Skeletal muscle satellite cell (primary cell): Measurements from ENCODE around the gene PNPLA8.

Source experiments
- H3K27me3 ChIP-seq: 2 replicates; pipeline ENCODE4 v1.7.0; 2013; ENCODE audit warnings: low read length; ENCODE audit not compliant: control insufficient read depth, insufficient read depth
- H3K36me3 ChIP-seq: 2 replicates; pipeline ENCODE4 v1.7.0; 2013; ENCODE audit warnings: mild to moderate bottlenecking, control low read depth, low read length; ENCODE audit not compliant: insufficient read depth
- H3K4me1 ChIP-seq: 2 replicates; pipeline ENCODE4 v1.7.0; 2013; ENCODE audit warnings: low read length; ENCODE audit not compliant: control insufficient read depth, insufficient read depth
- H3K4me2 ChIP-seq: 2 replicates; pipeline ENCODE4 v1.7.0; 2013; ENCODE audit warnings: mild to moderate bottlenecking, low read length
- H3K4me3 ChIP-seq: 2 replicates; pipeline ENCODE4 v1.7.0; 2013; ENCODE audit warnings: low read length
- H3K9ac ChIP-seq: 2 replicates; pipeline ENCODE4 v1.7.0; 2013; ENCODE audit warnings: mild to moderate bottlenecking, low read depth, low read length, moderate library complexity
- H3K9me3 ChIP-seq: replicated peaks from 2 replicates; pipeline ENCODE4 v1.7.0; 2013; ENCODE audit warnings: mild to moderate bottlenecking, control low read depth, low read length

The PNPLA8 gene

DNA sequence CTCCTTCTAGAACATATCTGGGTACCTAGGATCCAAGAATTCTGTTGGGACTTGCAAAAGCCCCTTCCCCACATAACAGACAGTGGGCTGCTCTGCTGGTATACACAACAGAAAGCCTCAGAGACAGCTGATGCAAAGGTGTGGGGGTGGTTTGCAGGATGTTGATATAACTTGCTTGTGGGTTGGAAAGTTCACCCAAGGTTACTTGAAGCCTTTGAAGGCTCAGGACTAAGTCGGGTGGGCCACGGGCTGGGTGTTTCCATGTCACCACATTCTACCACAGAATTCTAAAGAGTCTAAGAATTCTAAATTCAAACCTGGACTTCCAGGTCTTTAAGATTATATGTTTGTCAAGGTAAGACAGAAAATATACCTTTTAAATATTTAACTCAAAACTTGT is 62.3 kb downstream of the PNPLA8 start:
- H3K36me3 ChIP-seq: no peaks in the 10 kb centered on the region
- no peak overlapping the region for H3K4me2 ChIP-seq
- no peak overlapping the region for H3K9ac ChIP-seq
- H3K4me1 ChIP-seq: peaks cover 5% of the 10 kb centered on the region
- no peaks in the 10 kb centered on the region for H3K9me3 ChIP-seq
- no peak overlapping the region for H3K4me3 ChIP-seq
- no peaks in the 10 kb centered on the region for H3K27me3 ChIP-seq

DNA sequence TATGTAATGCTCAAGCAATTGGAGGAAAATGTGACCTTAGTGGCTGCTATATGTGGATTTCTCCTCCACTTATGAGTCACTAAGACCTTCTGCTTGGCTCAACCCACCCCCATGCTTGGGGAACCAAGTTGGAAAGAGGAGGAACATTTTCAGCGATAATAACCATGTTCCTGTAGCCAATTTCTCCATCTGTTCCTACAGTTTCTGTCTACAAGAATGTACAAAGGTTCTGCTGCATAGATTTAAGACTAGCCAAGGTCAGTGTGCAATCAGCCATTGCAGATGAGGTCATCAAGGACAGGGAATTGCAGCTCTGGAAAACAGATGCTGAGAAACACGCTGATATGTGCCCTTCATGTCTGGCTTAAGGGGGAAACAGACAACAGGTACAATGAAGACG is 64.1 kb downstream of the PNPLA8 start:
- Histone ChIP-seq H3K9ac (no peak overlapping the region), H3K4me3 (no peak overlapping the region), H3K4me1 (peaks cover 5% of the 10 kb centered on the region), H3K4me2 (no peak overlapping the region), H3K27me3 (peaks cover 8% of the 10 kb centered on the region), H3K36me3 (no peaks in the 10 kb centered on the region), H3K9me3 (no peaks in the 10 kb centered on the region)

DNA sequence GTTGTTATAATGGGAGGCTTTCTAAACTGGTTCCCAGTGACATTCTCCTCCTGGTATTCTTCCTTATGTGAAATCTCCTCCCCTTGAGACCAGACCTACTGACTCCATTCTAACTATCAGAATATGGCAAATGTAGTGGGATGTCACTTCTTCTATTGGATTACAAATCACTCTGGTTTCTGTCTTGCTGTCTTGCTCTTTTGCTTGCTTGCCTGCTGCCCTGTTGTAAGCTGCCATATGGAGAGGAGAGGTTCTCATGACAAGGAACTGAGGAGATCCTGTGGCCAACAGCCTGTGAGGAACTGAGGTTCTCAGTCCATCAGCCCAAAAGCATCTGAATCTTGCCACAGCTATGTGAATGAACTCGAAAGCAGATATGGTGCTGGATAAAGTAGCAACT is 65.0 kb downstream of the PNPLA8 start:
- no peak overlapping the region for H3K4me2 ChIP-seq
- peaks cover 5% of the 10 kb centered on the region for H3K4me1 ChIP-seq
- H3K27me3 ChIP-seq: peaks cover 8% of the 10 kb centered on the region
- no peaks in the 10 kb centered on the region for H3K36me3 ChIP-seq
- no peaks in the 10 kb centered on the region for H3K9me3 ChIP-seq
- H3K4me3 ChIP-seq: no peak overlapping the region
- no peak overlapping the region for H3K9ac ChIP-seq

DNA sequence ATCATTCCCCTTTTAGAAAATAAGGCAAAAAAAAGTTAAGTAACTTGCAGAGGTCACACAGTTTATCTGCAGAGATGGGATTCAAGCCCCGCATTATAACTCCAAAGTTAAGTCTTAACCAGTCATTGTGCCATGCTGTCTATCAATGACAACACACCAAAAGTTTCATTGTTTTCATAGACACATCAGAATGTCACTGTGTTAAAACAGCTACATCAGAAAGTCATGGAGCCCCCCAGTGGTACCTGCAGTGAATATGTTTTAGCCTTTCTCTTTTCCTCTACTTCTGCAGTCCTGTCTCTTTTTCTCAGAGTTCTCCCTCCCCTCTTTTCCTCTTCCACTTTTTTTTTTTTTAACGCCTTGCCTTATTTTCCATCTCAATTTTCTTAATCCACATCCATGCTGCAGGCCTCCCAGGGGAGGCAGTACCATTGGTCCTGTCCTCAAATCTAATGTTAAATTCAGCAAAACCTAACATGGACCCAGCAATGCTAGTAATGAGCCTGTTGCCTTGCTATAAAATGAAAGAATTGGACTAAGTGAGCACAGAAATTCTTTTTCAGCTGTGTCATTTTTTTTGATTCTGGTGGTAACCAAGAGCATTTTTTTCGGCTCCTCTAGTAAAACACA is 65.9 kb downstream of the PNPLA8 start:
- H3K27me3 ChIP-seq: peaks cover 8% of the 10 kb centered on the region
- no peak overlapping the region for H3K4me3 ChIP-seq
- H3K4me1 ChIP-seq: peaks cover 5% of the 10 kb centered on the region
- H3K36me3 ChIP-seq: no peaks in the 10 kb centered on the region
- no peak overlapping the region for H3K9ac ChIP-seq
- no peak overlapping the region for H3K4me2 ChIP-seq
- no peaks in the 10 kb centered on the region for H3K9me3 ChIP-seq

DNA sequence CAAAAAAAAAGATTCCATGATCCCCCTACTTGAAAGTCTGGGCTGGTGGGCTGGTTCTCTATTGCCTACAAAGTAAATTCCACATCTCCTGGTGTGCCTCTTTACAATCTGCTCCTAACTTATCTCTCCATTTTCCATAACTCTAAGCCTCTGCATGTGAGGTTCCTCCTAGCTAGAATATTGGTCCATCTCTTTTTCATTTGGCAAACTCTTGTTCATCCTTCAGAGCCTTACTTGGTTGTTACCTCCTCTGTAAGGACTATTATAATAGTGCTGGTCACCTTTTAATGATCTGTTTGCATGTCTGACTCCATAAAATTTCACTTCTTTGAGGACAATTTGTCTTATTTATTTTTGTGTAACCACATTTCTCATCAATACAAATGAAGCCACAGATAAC is 68.1 kb downstream of the PNPLA8 start:
- no peak overlapping the region for H3K4me3 ChIP-seq
- H3K36me3 ChIP-seq: no peaks in the 10 kb centered on the region
- H3K4me1 ChIP-seq: peaks cover 12% of the 10 kb centered on the region
- H3K4me2 ChIP-seq: no peak overlapping the region
- no peaks in the 10 kb centered on the region for H3K9me3 ChIP-seq
- peaks cover 8% of the 10 kb centered on the region for H3K27me3 ChIP-seq
- no peak overlapping the region for H3K9ac ChIP-seq

DNA sequence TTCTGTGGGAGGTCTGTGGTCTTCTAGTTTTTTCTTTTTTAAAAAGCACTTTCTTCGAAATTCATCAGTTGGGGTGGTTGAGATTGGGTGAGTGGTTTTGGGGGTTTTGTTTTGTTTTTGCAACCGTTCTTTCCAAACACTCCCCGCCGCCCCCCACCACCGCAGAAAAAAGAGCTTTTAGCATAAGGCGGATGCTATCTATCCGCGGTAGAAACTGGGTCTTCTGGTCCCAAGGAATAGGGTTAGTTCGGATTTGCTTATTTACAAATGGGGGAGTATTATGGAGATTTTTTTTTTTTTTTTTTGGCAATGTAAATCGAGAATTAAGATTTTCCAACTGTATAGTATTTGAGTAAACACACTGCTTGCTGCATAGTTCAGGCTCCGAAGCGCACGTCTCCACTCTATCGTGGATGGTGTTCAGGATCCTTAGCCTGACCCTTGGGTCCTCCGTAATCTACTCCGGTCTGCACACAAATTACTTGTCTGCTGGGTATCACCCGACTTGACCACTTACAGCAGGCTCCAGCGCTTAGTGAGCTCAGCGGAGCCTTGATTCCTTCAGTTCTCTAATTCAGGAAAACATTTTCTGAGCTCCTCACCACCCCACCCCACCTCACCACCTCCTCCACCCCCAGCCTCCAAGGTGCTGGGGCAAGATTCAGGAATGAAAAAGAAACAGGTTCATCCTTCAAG is 68.9 kb downstream of the PNPLA8 start:
- H3K9ac ChIP-seq: no peak overlapping the region
- no peak overlapping the region for H3K4me3 ChIP-seq
- peak overlapping the region; percentile 95 for H3K4me2 ChIP-seq
- no peaks in the 10 kb centered on the region for H3K9me3 ChIP-seq
- no peaks in the 10 kb centered on the region for H3K36me3 ChIP-seq
- peaks cover 10% of the 10 kb centered on the region for H3K4me1 ChIP-seq
- peaks cover 8% of the 10 kb centered on the region for H3K27me3 ChIP-seq

DNA sequence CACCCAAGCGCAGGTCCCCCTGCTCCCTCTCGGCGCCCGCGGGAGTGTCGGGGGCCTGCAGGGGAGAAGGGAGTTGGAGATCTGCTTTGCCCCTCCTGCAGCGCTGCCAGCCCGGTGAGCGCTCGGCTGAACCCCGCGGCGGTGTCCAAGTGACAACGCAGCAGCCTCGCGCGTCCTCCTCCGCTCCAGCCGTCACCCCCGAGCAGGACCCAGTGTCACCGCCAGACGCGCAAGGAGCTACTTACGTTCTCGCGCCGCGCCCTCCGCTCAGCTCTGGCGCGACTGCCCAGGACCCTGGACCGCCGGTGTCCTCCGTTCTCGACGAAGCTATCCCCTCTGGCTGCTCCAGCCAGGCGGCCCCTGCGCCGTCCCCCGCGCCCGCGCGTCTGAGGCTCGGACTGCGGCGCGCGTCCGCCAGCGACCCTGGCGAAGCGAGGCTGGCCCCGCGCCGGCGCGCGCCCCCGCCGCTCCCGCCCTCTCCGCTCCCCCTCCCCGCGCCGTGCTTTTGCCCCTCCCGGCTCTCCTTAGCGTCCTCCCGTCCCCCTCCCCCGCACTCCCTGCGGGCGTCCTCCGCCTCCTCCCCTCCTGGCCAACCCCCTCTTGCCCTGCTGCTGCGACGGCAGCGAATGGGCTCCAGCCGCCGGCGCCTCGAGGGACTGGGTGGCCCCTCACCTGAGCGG is 69.8 kb downstream of the PNPLA8 start, which contains the start of gene NRCAM:
Gene NRCAM (minus strand): TSS at position 439 of the 680 bp plus-strand sequence. CDS start 216,372 bp downstream, outside the sequence.
- no peaks in the 10 kb centered on the region for H3K36me3 ChIP-seq
- H3K4me2 ChIP-seq: peak within 1 kb of the TSS; percentile 95
- H3K9me3 ChIP-seq: no peaks in the 10 kb centered on the region
- peaks cover 8% of the 10 kb centered on the region for H3K27me3 ChIP-seq
- H3K9ac ChIP-seq: peak within 1 kb of the TSS; percentile 68
- peak within 1 kb of the TSS; percentile 78 for H3K4me3 ChIP-seq
- peaks cover 6% of the 10 kb centered on the region for H3K4me1 ChIP-seq

DNA sequence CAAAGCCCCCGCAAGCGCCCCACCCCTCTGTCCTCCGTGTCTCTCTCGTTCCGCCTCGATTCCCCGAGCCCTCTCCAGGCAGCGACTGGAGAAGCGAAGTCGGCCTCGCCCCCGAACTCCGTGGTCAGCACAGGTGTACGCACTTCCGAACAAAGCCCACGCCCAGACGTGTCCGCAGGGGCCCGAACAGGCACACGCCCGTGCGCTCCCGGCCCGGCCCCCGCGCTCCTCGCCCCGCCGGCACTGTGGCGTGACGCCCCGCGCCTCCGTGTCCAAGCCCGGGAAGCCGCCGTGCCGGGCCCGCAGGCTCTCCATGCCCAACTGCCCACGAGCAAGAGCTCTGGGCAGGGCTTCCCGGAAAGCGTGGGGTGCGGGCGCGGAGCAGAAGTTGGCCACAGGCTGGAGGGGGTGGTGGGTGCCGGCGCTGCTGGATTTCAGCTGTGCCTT is 70.4 kb downstream of the PNPLA8 start:
- H3K36me3 ChIP-seq: no peaks in the 10 kb centered on the region
- peak overlapping the region; percentile 68 for H3K9ac ChIP-seq
- peaks cover 8% of the 10 kb centered on the region for H3K27me3 ChIP-seq
- H3K4me3 ChIP-seq: peak overlapping the region; percentile 78
- H3K4me1 ChIP-seq: peaks cover 6% of the 10 kb centered on the region
- H3K4me2 ChIP-seq: peak overlapping the region; percentile 95
- no peaks in the 10 kb centered on the region for H3K9me3 ChIP-seq

DNA sequence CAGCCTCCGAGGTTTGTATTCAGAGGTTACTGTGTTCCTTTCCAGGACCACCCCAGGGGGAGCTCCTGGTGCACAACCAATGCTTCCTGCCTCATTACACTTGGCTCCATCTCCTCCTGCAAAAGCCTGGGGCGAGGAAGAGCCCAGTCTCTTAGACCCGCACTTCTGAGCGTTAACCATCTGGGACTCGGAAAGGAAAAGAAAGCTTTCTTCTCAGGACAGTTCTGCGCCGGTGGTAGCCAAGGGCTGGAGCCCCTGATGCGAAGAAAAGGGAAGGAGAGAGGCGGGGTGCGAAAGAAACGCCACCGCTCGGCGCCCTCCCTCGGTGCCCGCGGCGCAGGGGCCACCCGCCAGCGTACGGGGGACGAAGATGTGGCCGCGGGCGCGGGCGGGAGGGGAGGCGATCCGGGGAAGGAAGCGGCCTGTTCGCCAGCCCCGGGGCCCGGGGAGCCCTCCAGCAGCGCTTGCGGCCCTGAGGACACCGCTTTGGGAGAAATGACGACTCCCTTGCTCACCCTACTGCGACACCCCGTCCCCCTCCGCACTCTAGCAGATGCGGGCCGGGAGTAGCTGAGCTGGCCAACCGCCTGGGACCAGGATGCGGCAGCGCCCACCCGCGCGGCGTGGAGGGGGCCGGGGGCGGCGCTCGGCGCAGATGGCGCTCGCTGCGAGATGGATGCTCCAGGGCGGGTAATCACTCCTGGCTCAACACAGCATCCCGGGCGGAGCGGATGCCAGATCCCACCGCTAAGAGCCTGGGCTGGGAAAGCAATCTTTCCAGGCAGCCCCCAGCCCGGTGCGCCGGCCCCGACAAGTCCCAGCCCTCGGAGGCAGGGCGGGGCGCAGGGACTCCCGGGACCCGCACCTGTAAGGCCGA is 71.0 kb downstream of the PNPLA8 start:
- Histone ChIP-seq H3K4me2 (peak overlapping the region; percentile 95), H3K4me1 (peaks cover 6% of the 10 kb centered on the region), H3K4me3 (peak overlapping the region; percentile 78), H3K27me3 (peaks cover 8% of the 10 kb centered on the region), H3K36me3 (no peaks in the 10 kb centered on the region), H3K9me3 (no peaks in the 10 kb centered on the region), H3K9ac (peak overlapping the region; percentile 68)

DNA sequence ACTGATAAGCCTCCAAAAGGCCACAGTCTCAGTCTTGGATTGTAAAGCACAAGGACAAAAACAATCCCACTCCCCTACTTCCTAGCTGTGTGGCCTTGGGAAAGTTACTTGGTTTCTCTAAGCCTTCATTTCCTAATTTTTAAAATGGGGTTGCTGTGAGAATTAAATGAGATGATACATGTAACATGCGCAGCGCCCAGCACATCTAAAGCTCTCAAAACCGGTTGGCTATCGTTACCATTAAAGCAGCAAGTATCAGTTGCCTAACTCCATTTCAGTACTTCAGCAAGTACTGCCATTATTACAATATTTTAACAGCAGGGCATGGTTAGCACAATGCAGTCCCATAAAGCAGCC is 71.6 kb downstream of the PNPLA8 start:
- H3K4me2 ChIP-seq: peak overlapping the region; percentile 95
- H3K4me3 ChIP-seq: peak overlapping the region; percentile 78
- peaks cover 6% of the 10 kb centered on the region for H3K4me1 ChIP-seq
- no peaks in the 10 kb centered on the region for H3K9me3 ChIP-seq
- peak overlapping the region; percentile 68 for H3K9ac ChIP-seq
- H3K27me3 ChIP-seq: peaks cover 8% of the 10 kb centered on the region
- no peaks in the 10 kb centered on the region for H3K36me3 ChIP-seq

DNA sequence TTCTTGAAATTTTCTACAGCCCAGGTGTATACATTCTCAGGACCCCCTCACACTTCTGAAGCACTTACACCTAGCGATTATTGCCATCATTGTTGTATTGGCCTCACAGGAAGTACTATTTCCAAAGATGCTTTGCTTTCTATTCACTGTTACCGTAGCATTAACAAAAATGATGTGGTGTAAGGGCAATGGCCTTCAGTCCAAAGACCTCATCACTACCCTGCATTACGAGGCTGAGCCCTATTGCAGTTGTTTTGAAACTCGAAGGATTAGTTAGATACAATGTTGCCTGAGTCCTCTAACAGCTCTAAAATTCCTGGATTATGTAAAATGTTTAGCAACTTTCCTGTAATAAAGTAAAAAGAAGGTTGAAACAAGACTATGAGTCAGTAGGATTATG is 72.6 kb downstream of the PNPLA8 start:
- Histone ChIP-seq H3K4me1 (peaks cover 6% of the 10 kb centered on the region), H3K27me3 (peaks cover 8% of the 10 kb centered on the region), H3K9ac (no peak overlapping the region), H3K9me3 (no peaks in the 10 kb centered on the region), H3K36me3 (no peaks in the 10 kb centered on the region), H3K4me3 (no peak overlapping the region), H3K4me2 (no peak overlapping the region)
